H1 (cell line): ENCODE results near the gene IFT80. TPM values are rescaled to one million over a fixed set of nuclear protein-coding genes. Genes with fewer than 3 reads are reported as not detected.

Experiments
- CTCF ChIA-PET: fragments of 300-600 bp; sonication (Branson Sonifier 250); formaldehyde crosslinking; loops from one replicate; lab custom pipeline; 2021; ENCODE audit not compliant: partially characterized antibody; lab: Charles Lee
- POLR2A ChIA-PET: fragments of 300-600 bp; sonication (Branson Sonifier 250); formaldehyde crosslinking; loops from one replicate; lab custom pipeline; 2021; ENCODE audit warnings: inconsistent platforms; ENCODE audit not compliant: partially characterized antibody; lab: Charles Lee
- DNase-seq, 2 experiments: peaks; one replicate each; pipeline versions ENCODE4 v3.0.0 to v3.0.0-alpha.2; 2010 to 2022; ENCODE audit warnings: low spot score in 2 of 2, low read depth in 1 of 2, mixed read lengths in 1 of 2
- FAIRE-seq: peaks from 2 replicates; lab custom pipeline; 2011; peaks lifted over from hg19 to GRCh38; lab: Jason Lieb, UNC
- H2AFZ ChIP-seq: 2 replicates; pipeline ENCODE4 v1.8.1; 2012; ENCODE audit warnings: low read length, inconsistent platforms
- H2AK5ac ChIP-seq: 2 replicates; pipeline ENCODE4 v1.6.1; 2013; ENCODE audit warnings: low read depth, low read length
- H2BK120ac ChIP-seq: replicated peaks from 2 replicates; pipeline ENCODE3; 2013; ENCODE audit warnings: low read depth, low read length, inconsistent platforms
- H2BK12ac ChIP-seq: 2 replicates; pipeline ENCODE4 v1.6.1; 2013; ENCODE audit warnings: low read depth, low read length
- H2BK15ac ChIP-seq: 2 replicates; pipeline ENCODE4 v1.6.1; 2013; ENCODE audit warnings: low read length
- H2BK20ac ChIP-seq: 2 replicates; pipeline ENCODE4 v1.6.1; 2013; ENCODE audit warnings: low read length
- H2BK5ac ChIP-seq: 2 replicates; pipeline ENCODE4 v1.6.1; 2013; ENCODE audit warnings: low read depth, low read length
- H3K14ac ChIP-seq: 2 replicates; pipeline ENCODE4 v1.6.1; 2013; ENCODE audit warnings: inconsistent platforms; ENCODE audit not compliant: insufficient read length
- H3K18ac ChIP-seq: 2 replicates; pipeline ENCODE4 v1.6.1; 2013; ENCODE audit warnings: low read length; ENCODE audit errors: extremely low read depth
- H3K23ac ChIP-seq: 2 replicates; pipeline ENCODE4 v1.6.1; 2013; ENCODE audit warnings: inconsistent platforms; ENCODE audit not compliant: insufficient read length
- H3K23me2 ChIP-seq: 2 replicates; pipeline ENCODE4 v1.6.1; 2013; ENCODE audit warnings: low read depth, low read length
- H3K27ac ChIP-seq: 2 replicates; pipeline ENCODE4 v1.6.1; 2011; ENCODE audit warnings: low read depth, low read length, inconsistent platforms
- H3K27me3 ChIP-seq, 4 experiments: replicated peaks in 1 of 4; 1 replicate in 1 of 4; 2 replicates in 3 of 4; pipeline versions ENCODE4 v1.6.1 to v1.8.1; 2011 to 2013; ENCODE audit warnings: low read length in 3 of 4, mild to moderate bottlenecking in 3 of 4, inconsistent platforms in 2 of 4, mixed read lengths in 2 of 4, moderate library complexity in 1 of 4; ENCODE audit not compliant: control insufficient read depth in 3 of 4, insufficient read depth in 3 of 4; ENCODE audit errors: extremely low read depth in 1 of 4
- H3K36me3 ChIP-seq, 4 experiments: 2 replicates each; pipeline versions ENCODE4 v1.6.1 to v1.8.1; 2011 to 2013; ENCODE audit warnings: mild to moderate bottlenecking in 4 of 4, low read length in 3 of 4, moderate library complexity in 2 of 4, control low read depth in 1 of 4, inconsistent platforms in 1 of 4; ENCODE audit not compliant: insufficient read depth in 4 of 4, control insufficient read depth in 2 of 4
- H3K4ac ChIP-seq: replicated peaks from 2 replicates; pipeline ENCODE3; 2013; ENCODE audit warnings: low read length, low read depth, mixed read lengths, inconsistent platforms; ENCODE audit not compliant: insufficient read length
- H3K4me1 ChIP-seq, 4 experiments: replicated peaks in 1 of 4; 1 replicate in 1 of 4; 2 replicates in 3 of 4; pipeline versions ENCODE4 v1.6.1 to v1.8.1; 2011 to 2013; ENCODE audit warnings: low read length in 3 of 4, inconsistent platforms in 2 of 4, mixed read lengths in 1 of 4; ENCODE audit not compliant: insufficient read depth in 4 of 4, control insufficient read depth in 3 of 4
- H3K4me2 ChIP-seq, 2 experiments: 2 replicates each; pipeline versions ENCODE4 v1.6.1 to v1.8.1; 2011 to 2013; ENCODE audit warnings: low read depth in 2 of 2, low read length in 2 of 2, control low read depth in 1 of 2, inconsistent platforms in 1 of 2, mild to moderate bottlenecking in 1 of 2; ENCODE audit not compliant: insufficient read depth in 1 of 2
- H3K4me3 ChIP-seq, 4 experiments: fragments of 200-600, 300-600 bp in 1 of 4; sonication (generic), shearing (Covaris generic), sonication (Bioruptor Twin) in 1 of 4; 2 replicates each; pipeline versions ENCODE4 v1.5.1 to v1.8.1; 2011 to 2016; ENCODE audit warnings: low read length in 4 of 4, low read depth in 3 of 4, control low read depth in 2 of 4, inconsistent platforms in 2 of 4, mild to moderate bottlenecking in 2 of 4, mixed read lengths in 1 of 4, moderate library complexity in 1 of 4; ENCODE audit not compliant: insufficient read depth in 2 of 4; ENCODE audit errors: extremely low read depth in 1 of 4
- H3K56ac ChIP-seq: replicated peaks from 2 replicates; pipeline ENCODE3; 2013; ENCODE audit warnings: low read depth, mild to moderate bottlenecking, mixed read lengths, low read length, inconsistent platforms; ENCODE audit not compliant: insufficient read length
- H3K79me1 ChIP-seq: 2 replicates; pipeline ENCODE4 v1.6.1; 2013; ENCODE audit warnings: low read depth, low read length, control low read depth
- H3K79me2 ChIP-seq, 2 experiments: 2 replicates each; pipeline versions ENCODE4 v1.6.1 to v1.8.1; 2012 to 2013; ENCODE audit warnings: low read length in 2 of 2, mild to moderate bottlenecking in 2 of 2, inconsistent platforms in 1 of 2; ENCODE audit not compliant: insufficient read depth in 2 of 2, control insufficient read depth in 1 of 2
- H3K9ac ChIP-seq, 4 experiments: replicated peaks in 1 of 4; 1 replicate in 1 of 4; 2 replicates in 3 of 4; pipeline versions ENCODE4 v1.6.1 to v1.8.1; 2011 to 2013; ENCODE audit warnings: low read depth in 3 of 4, low read length in 3 of 4, control low read depth in 2 of 4, mild to moderate bottlenecking in 2 of 4, moderate library complexity in 2 of 4, inconsistent platforms in 1 of 4; ENCODE audit errors: extremely low read depth in 1 of 4
- H3K9me3 ChIP-seq, 2 experiments: 2 replicates each; pipeline versions ENCODE4 v1.6.1 to v1.8.1; 2012 to 2013; ENCODE audit warnings: mild to moderate bottlenecking in 2 of 2, moderate library complexity in 2 of 2, control low read depth in 1 of 2, inconsistent platforms in 1 of 2, low read depth in 1 of 2, low read length in 1 of 2, mixed read lengths in 1 of 2; ENCODE audit not compliant: insufficient read depth in 2 of 2
- H4K20me1 ChIP-seq, 2 experiments: replicated peaks in 1 of 2; 2 replicates each; pipeline versions ENCODE3 to v1.8.1; 2011 to 2013; ENCODE audit warnings: inconsistent platforms in 2 of 2, low read length in 2 of 2, mild to moderate bottlenecking in 1 of 2; ENCODE audit not compliant: insufficient read depth in 2 of 2, control insufficient read depth in 1 of 2
- H4K5ac ChIP-seq: 2 replicates; pipeline ENCODE4 v1.6.1; 2013; ENCODE audit warnings: low read length, low read depth, mixed read lengths, inconsistent platforms; ENCODE audit not compliant: insufficient read length
- H4K8ac ChIP-seq: 2 replicates; pipeline ENCODE4 v1.8.0; 2013; ENCODE audit warnings: mild to moderate bottlenecking, moderate library complexity, low read length, inconsistent platforms; ENCODE audit not compliant: insufficient read depth; ENCODE audit errors: extremely low read depth
- H4K91ac ChIP-seq: replicated peaks from 2 replicates; pipeline ENCODE3; 2013; ENCODE audit warnings: low read length, mixed read lengths, inconsistent platforms; ENCODE audit not compliant: insufficient read length
- CBX5 ChIP-seq: fragments of 300-800, 300-1000 bp; sonication (generic); IDR thresholded peaks from 2 replicates; pipeline ENCODE4 v1.7.1; 2016; ENCODE audit warnings: antibody characterized with exemption, low read length, low read depth
- POLR2A ChIP-seq, 2 experiments: IDR thresholded peaks; 1 replicate in 1 of 2; 2 replicates in 1 of 2; pipeline ENCODE4 v1.6.1; 2011; ENCODE audit warnings: low read depth in 2 of 2, low read length in 2 of 2, mild to moderate bottlenecking in 2 of 2; ENCODE audit errors: control extremely low read depth in 1 of 2
- POLR2AphosphoS5 ChIP-seq: IDR thresholded peaks from 2 replicates; pipeline ENCODE4 v1.6.1; 2011; ENCODE audit warnings: low read depth, low read length
- SRF ChIP-seq: IDR thresholded peaks from 2 replicates; pipeline ENCODE4 v1.6.1; 2011; ENCODE audit warnings: mild to moderate bottlenecking, low read depth, low read length, moderate library complexity
- WGBS, 2 experiments: shearing (Covaris generic) in 1 of 2; methylation state at CpG; one replicate each; pipeline versions ENCODE4 v1.1.6 to v1.1.7; 2013 to 2015; ENCODE audit warnings: low lambda C conversion rate in 2 of 2, mixed read lengths in 2 of 2, inconsistent platforms in 1 of 2, low coverage in 1 of 2, missing lambda C conversion rate in 1 of 2; ENCODE audit not compliant: insufficient replicate concordance in 2 of 2, insufficient coverage in 1 of 2, insufficient read length in 1 of 2; ENCODE audit errors: extremely low coverage in 1 of 2, missing lambda C conversion rate in 1 of 2; 5-methylcytosine and 5-hydroxymethylcytosine counted together
- polyA plus RNA-seq, 7 experiments: library from polyadenylated mRNA; depleted of rRNA in 3 of 7; stranded (reverse) in 5 of 7; unstranded in 2 of 7; fragments of >200 nt in 5 of 7; fragments of 200-250 nt in 2 of 7; gene quantifications; 1 replicate in 5 of 7; 2 replicates in 1 of 7; 4 replicates in 1 of 7; pipeline versions ENCODE4 v1.2.1 to v1.2.3, GENCODE V29; 2011 to 2013; ENCODE audit warnings: missing spikeins in 2 of 7, mixed read lengths in 2 of 7
- total RNA-seq: library from RNA; stranded (reverse); fragmentation: NEBNext Ultra II Directional; extraction: Animal tissue kit (Norgen Biotek cat#: 25700); gene quantifications from 2 replicates; pipeline ENCODE4 v1.2.1, GENCODE V29; 2021

Gene IFT80
- total and polyA plus RNA-seq, 2 of the 8 experiments (the other 6 are each of a cell fraction or from before 2014, with no cell fraction given), result 7.2 to 25.9 TPM

GRCh38 chr3:160435095-160435494 lies 36.1 kb upstream of the IFT80 start:
- Histone ChIP-seq H3K23me2 (no peaks in the 10 kb centered on the region), H3K9ac (no peak overlapping the region), H3K4me1 (peaks cover 0 to 2% (median 0%) of the 10 kb centered on the region in 4 experiments; a peak in 2 of 7 replicates), H2BK20ac (no peak overlapping the region), H2BK12ac (no peak overlapping the region), H3K27ac (no peak overlapping the region), H4K5ac (no peak overlapping the region), H2BK15ac (no peak overlapping the region), H3K14ac (no peak overlapping the region), H4K20me1 (peaks cover 0 to 7% of the 10 kb centered on the region in 2 experiments), H3K4ac (no peak overlapping the region), H2AK5ac (no peak overlapping the region), H4K91ac (no peak overlapping the region), H3K36me3 (peaks cover 5 to 88% (median 48%) of the 10 kb centered on the region in 4 experiments), H2AFZ (no peak overlapping the region), H3K27me3 (no peaks in the 10 kb centered on the region), H2BK120ac (no peak overlapping the region), H4K8ac (no peak overlapping the region), H3K4me2 (no peak overlapping the region), H3K79me2 (peaks cover 0 to 58% of the 10 kb centered on the region in 2 experiments; a peak in 3 of 4 replicates), H3K9me3 (no peaks in the 10 kb centered on the region), H3K23ac (no peak overlapping the region), H2BK5ac (no peak overlapping the region), H3K79me1 (no peaks in the 10 kb centered on the region), H3K56ac (no peak overlapping the region), H3K4me3 (no peak overlapping the region), H3K18ac (no peak overlapping the region)
- FAIRE-seq (no peak), DNase-seq (no peak)
- ChIA-PET CTCF (interaction anchor here (0.6 to 1.7 kb wide), 5 partner anchors 12 to 403 kb away, joined by 3 to 4 read pairs (median 3); partner anchors contain the start of gene TRIM59), POLR2A (interaction anchor here (0.5 to 8.6 kb wide), 8 partner anchors 10 to 58 kb away, joined by 3 to 70 read pairs (median 4); partner anchors contain the start of gene TRIM59)
- 85% methylated on average over 2 of the region's 2 CpGs; no CpG with 5 or more reads in 1 of the 2 experiments for WGBS, 2 experiments
- no peak for TF ChIP-seq CBX5
- peak in 1 of 2 experiments; percentile 6; a peak in 1 of 3 replicates for TF ChIP-seq POLR2A (IDR thresholded peaks at IDR 0.05; ENCODE audit: control extremely low read depth in 1 of 2, low read depth in 2 of 2, low read length in 2 of 2)
- TF ChIP-seq POLR2AphosphoS5, result peak; percentile 68; the same call in 1 of the 2 replicates
- no peak for TF ChIP-seq SRF
